Measurements from ENCODE around the gene PELO. TPM values are rescaled to one million over a fixed set of nuclear protein-coding genes. Genes with fewer than 3 reads are reported as not detected.

PELO gene
- total and polyA plus RNA-seq, 2 donors (not counting 3 experiments of a cell fraction or from before 2014, with no cell fraction given) = 8.6 to 13.2 TPM

GRCh38 chr5:52743012-52743411 lies 44.7 kb upstream of the PELO start:
- Histone ChIP-seq H3K4me1 (ENCODE audit: control insufficient read depth, extremely low read depth, insufficient read depth, low read length) (peaks cover 34% of the 10 kb centered on the region), H3K79me2 (ENCODE audit: control insufficient read depth, insufficient read depth, low read length) (no peaks in the 10 kb centered on the region), H3K36me3 (ENCODE audit: control insufficient read depth in 2 of 2, extremely low read depth in 1 of 2, insufficient read depth in 2 of 2, low read length in 2 of 2) (no peaks in the 10 kb centered on the region), H3K9me3 (replicated peaks; ENCODE audit: control insufficient read depth, insufficient read depth, low read length) (no peaks in the 10 kb centered on the region), H2AFZ (ENCODE audit: low read depth, low read length) (no peak overlapping the region), H3K4me2 (ENCODE audit: insufficient read depth, low read length) (peak overlapping the region; percentile 54), H3K4me3 (replicated peaks in 1 of 3; ENCODE audit: insufficient read depth in 1 of 3, low read depth in 1 of 3, low read length in 3 of 3) (no peak overlapping the region), H3K9ac (replicated peaks; ENCODE audit: extremely low read depth, insufficient read depth, low read length) (no peak overlapping the region), H3K9me1 (replicated peaks; ENCODE audit: control insufficient read depth, extremely low read depth, insufficient read depth, low read length) (no peaks in the 10 kb centered on the region), H3K27ac (ENCODE audit: insufficient read depth, low read depth, low read length) (peak overlapping the region; percentile 70), H3K27me3 (ENCODE audit: control insufficient read depth in 2 of 2, insufficient read depth in 2 of 2, low read length in 2 of 2) (no peaks in the 10 kb centered on the region), H4K20me1 (replicated peaks; ENCODE audit: control insufficient read depth, extremely low read depth, insufficient read depth, low read length) (no peaks in the 10 kb centered on the region)
- FAIRE-seq (peak; percentile 37), DNase-seq (ENCODE audit: low read depth, low spot score) (peak; percentile 77)
- CTCF ChIA-PET = interaction anchor here (1.6 kb wide), 1 partner anchor 50 kb away, joined by 11 read pairs; no protein-coding TSS in a partner anchor
- intact Hi-C loops (cut with micrococcal nuclease) (loop anchor here (2.0 kb wide), 2 partner anchors 30 to 38 kb away; no protein-coding TSS in a partner anchor), dilution Hi-C loops (cut with MboI; ENCODE audit: extremely low pct_ligation_motif_present, low sequenced_read_pairs) (no loop called here)
- TF ChIP-seq MAX (IDR thresholded peaks at IDR 0.05; ENCODE audit: insufficient read depth, insufficient read length) (no peak), JUN (IDR thresholded peaks at IDR 0.05; ENCODE audit: borderline replicate concordance, insufficient read depth, insufficient read length, low read depth) (peak; percentile 61), CTCF (IDR thresholded peaks at IDR 0.05; ENCODE audit: extremely low read depth in 1 of 2, insufficient read depth in 1 of 2, low read depth in 1 of 2, low read length in 2 of 2) (no peak), EZH2 (IDR thresholded peaks at IDR 0.05; ENCODE audit: borderline replicate concordance, low read depth, low read length, severe bottlenecking) (no peak), POLR2A (IDR thresholded peaks at IDR 0.05; ENCODE audit: low read depth, low read length) (no peak), MYC (IDR thresholded peaks at IDR 0.05; ENCODE audit: low read depth, low read length) (no peak), FOS (IDR thresholded peaks at IDR 0.05; ENCODE audit: borderline replicate concordance, insufficient read depth, low read length) (peak; percentile 90), POLR2AphosphoS5 (IDR thresholded peaks at IDR 0.05; ENCODE audit: insufficient read depth, low read depth, low read length) (no peak), GATA2 (IDR thresholded peaks at IDR 0.05; ENCODE audit: insufficient read depth, insufficient read length, low read depth, low read length) (peak; percentile 54)
- POLR2A ChIA-PET = no interaction called here
- no TSS peak for BruUV-seq (replicated peaks)

All from endothelial cell of umbilical vein (primary cell).